DND-41 (cell line): ENCODE results near the gene S100A4.

Experiments
- EZH2 ChIP-seq: IDR thresholded peaks from 3 replicates; pipeline ENCODE4 v1.6.1; 2012; ENCODE audit warnings: borderline replicate concordance, low read depth, mild to moderate bottlenecking, moderate library complexity, low read length, inconsistent platforms; ENCODE audit not compliant: severe bottlenecking
- TF ChIP-seq, protein P1 (sequence below): IDR thresholded peaks from 2 replicates; pipeline ENCODE4 v1.5.1; 2012; ENCODE audit warnings: borderline replicate concordance, low read length, moderate library complexity, mild to moderate bottlenecking; ENCODE audit not compliant: poor library complexity, severe bottlenecking; ENCODE audit errors: extremely low read depth

DNA sequence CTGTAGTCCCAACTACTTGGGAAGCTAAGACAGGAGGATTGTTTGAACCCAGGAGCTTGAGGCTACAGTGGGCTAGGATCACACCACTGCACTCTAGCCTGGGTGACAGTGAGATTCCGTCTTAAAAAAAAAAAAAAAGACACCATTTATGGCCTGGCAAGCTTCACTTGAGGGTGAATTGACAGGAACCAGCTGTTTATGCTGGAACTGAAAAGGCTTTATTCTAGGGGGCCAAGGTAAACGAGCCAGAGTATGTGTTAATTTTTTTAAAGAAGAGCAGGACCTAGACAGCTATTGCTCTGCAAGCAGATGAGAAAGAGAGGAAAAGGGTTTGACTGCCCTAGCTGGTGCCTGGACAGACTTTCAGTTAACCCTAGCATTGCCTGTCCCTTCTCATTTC, 46.9 kb downstream of the S100A4 start:
- TF ChIP-seq, protein P1, sequence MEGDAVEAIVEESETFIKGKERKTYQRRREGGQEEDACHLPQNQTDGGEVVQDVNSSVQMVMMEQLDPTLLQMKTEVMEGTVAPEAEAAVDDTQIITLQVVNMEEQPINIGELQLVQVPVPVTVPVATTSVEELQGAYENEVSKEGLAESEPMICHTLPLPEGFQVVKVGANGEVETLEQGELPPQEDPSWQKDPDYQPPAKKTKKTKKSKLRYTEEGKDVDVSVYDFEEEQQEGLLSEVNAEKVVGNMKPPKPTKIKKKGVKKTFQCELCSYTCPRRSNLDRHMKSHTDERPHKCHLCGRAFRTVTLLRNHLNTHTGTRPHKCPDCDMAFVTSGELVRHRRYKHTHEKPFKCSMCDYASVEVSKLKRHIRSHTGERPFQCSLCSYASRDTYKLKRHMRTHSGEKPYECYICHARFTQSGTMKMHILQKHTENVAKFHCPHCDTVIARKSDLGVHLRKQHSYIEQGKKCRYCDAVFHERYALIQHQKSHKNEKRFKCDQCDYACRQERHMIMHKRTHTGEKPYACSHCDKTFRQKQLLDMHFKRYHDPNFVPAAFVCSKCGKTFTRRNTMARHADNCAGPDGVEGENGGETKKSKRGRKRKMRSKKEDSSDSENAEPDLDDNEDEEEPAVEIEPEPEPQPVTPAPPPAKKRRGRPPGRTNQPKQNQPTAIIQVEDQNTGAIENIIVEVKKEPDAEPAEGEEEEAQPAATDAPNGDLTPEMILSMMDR, result no peak
- TF ChIP-seq EZH2, result no peak
